H1 (cell line): ENCODE measurements around the gene CKLF. TPM values are rescaled to one million over a fixed set of nuclear protein-coding genes. Genes with fewer than 3 reads are reported as not detected.

ENCODE experiments used
- CTCF ChIP-seq, 3 experiments: IDR thresholded peaks; 1 replicate in 2 of 3; 2 replicates in 1 of 3; pipeline versions ENCODE4 v1.5.1 to v1.6.1; 2011; ENCODE audit warnings: low read length in 3 of 3, mild to moderate bottlenecking in 3 of 3, inconsistent platforms in 2 of 3, low read depth in 1 of 3, moderate library complexity in 1 of 3; ENCODE audit not compliant: insufficient read depth in 1 of 3; ENCODE audit errors: control extremely low read depth in 1 of 3
- HDAC2 ChIP-seq, 2 experiments: fragments of 300-600 bp in 1 of 2; sonication (generic) in 1 of 2; IDR thresholded peaks; 2 replicates each; pipeline ENCODE4 v1.6.1; 2011 to 2012; ENCODE audit warnings: low read depth in 2 of 2, low read length in 2 of 2, mild to moderate bottlenecking in 2 of 2, moderate library complexity in 2 of 2, borderline replicate concordance in 1 of 2, inconsistent platforms in 1 of 2
- KDM4A ChIP-seq: IDR thresholded peaks from one replicate; pipeline ENCODE4 v1.7.1; 2012; ENCODE audit warnings: low read depth, mild to moderate bottlenecking, moderate library complexity, low read length, inconsistent platforms; ENCODE audit not compliant: severe bottlenecking
- POLR2A ChIP-seq, 2 experiments: IDR thresholded peaks; 1 replicate in 1 of 2; 2 replicates in 1 of 2; pipeline ENCODE4 v1.6.1; 2011; ENCODE audit warnings: low read depth in 2 of 2, low read length in 2 of 2, mild to moderate bottlenecking in 2 of 2; ENCODE audit errors: control extremely low read depth in 1 of 2
- POLR2AphosphoS5 ChIP-seq: IDR thresholded peaks from 2 replicates; pipeline ENCODE4 v1.6.1; 2011; ENCODE audit warnings: low read depth, low read length
- RAD21 ChIP-seq, 2 experiments: IDR thresholded peaks in 1 of 2; conservative IDR thresholded peaks in 1 of 2; 2 replicates each; pipeline ENCODE4 v1.6.1; 2011; ENCODE audit warnings: low read depth in 2 of 2, low read length in 2 of 2, improper control_type of control experiment in 1 of 2, inconsistent platforms in 1 of 2, mild to moderate bottlenecking in 1 of 2, moderate library complexity in 1 of 2
- SIN3A ChIP-seq, 2 experiments: IDR thresholded peaks in 1 of 2; conservative IDR thresholded peaks in 1 of 2; 2 replicates each; pipeline ENCODE4 v1.6.1; 2011 to 2012; ENCODE audit warnings: low read length in 2 of 2, improper control_type of control experiment in 1 of 2, low read depth in 1 of 2, mild to moderate bottlenecking in 1 of 2
- SP2 ChIP-seq: IDR thresholded peaks from 2 replicates; pipeline ENCODE4 v1.6.1; 2012; ENCODE audit warnings: mild to moderate bottlenecking, low read length, inconsistent platforms
- SRF ChIP-seq: IDR thresholded peaks from 2 replicates; pipeline ENCODE4 v1.6.1; 2011; ENCODE audit warnings: mild to moderate bottlenecking, low read depth, low read length, moderate library complexity
- SUZ12 ChIP-seq: fragments of 200-600 bp; sonication (generic); IDR thresholded peaks from 2 replicates; pipeline ENCODE4 v1.6.1; 2012; ENCODE audit warnings: mild to moderate bottlenecking, inconsistent platforms, low read length, moderate library complexity, mixed read lengths
- TAF1 ChIP-seq: IDR thresholded peaks from 2 replicates; pipeline ENCODE4 v1.6.1; 2011; ENCODE audit warnings: mild to moderate bottlenecking, low read depth, low read length
- TBP ChIP-seq: IDR thresholded peaks from 2 replicates; pipeline ENCODE4 v1.6.1; 2011; ENCODE audit warnings: low read depth, low read length, improper control_type of control experiment
- YY1 ChIP-seq: IDR thresholded peaks from 2 replicates; pipeline ENCODE4 v1.6.1; 2011; ENCODE audit warnings: low read depth, mild to moderate bottlenecking, low read length
- polyA plus RNA-seq, 7 experiments: library from polyadenylated mRNA; depleted of rRNA in 3 of 7; stranded (reverse) in 5 of 7; unstranded in 2 of 7; fragments of >200 nt in 5 of 7; fragments of 200-250 nt in 2 of 7; gene quantifications; 1 replicate in 5 of 7; 2 replicates in 1 of 7; 4 replicates in 1 of 7; pipeline versions ENCODE4 v1.2.1 to v1.2.3, GENCODE V29; 2011 to 2013; ENCODE audit warnings: missing spikeins in 2 of 7, mixed read lengths in 2 of 7
- total RNA-seq: library from RNA; stranded (reverse); fragmentation: NEBNext Ultra II Directional; extraction: Animal tissue kit (Norgen Biotek cat#: 25700); gene quantifications from 2 replicates; pipeline ENCODE4 v1.2.1, GENCODE V29; 2021

CKLF gene
- total and polyA plus RNA-seq, 2 of the 8 experiments (the other 6 are each of a cell fraction or from before 2014, with no cell fraction given), result 21.1 to 63.5 TPM

- TF ChIP-seq KDM4A (peak; percentile 62), SRF (no peak), TAF1 (peak; percentile 41), RAD21 (IDR thresholded peaks at IDR 0.05 in 1 of 2, conservative IDR thresholded peaks at IDR 0.05 in 1 of 2; ENCODE audit: low read depth in 2 of 2, low read length in 2 of 2) (peak; percentile 38 to 60), YY1 (no peak; the same call in 1 of the 2 replicates), CTCF (IDR thresholded peaks at IDR 0.05; ENCODE audit: control extremely low read depth in 1 of 3, insufficient read depth in 1 of 3, low read depth in 1 of 3, low read length in 3 of 3) (peak; percentile 46 to 82 (median 71)), POLR2AphosphoS5 (no peak), POLR2A (IDR thresholded peaks at IDR 0.05; ENCODE audit: control extremely low read depth in 1 of 2, low read depth in 2 of 2, low read length in 2 of 2) (peak in 1 of 2 experiments; percentile 73; a peak in 1 of 3 replicates), SIN3A (conservative IDR thresholded peaks at IDR 0.05 in 1 of 2, IDR thresholded peaks at IDR 0.05 in 1 of 2; ENCODE audit: low read depth in 1 of 2, low read length in 2 of 2) (0 out of 4 replicates have a peak, but pooled peaks of 1 of the 2 experiments have one; percentile 61), HDAC2 (IDR thresholded peaks at IDR 0.05; ENCODE audit: borderline replicate concordance in 1 of 2, low read depth in 2 of 2, low read length in 2 of 2) (0 out of 4 replicates have a peak, but pooled peaks have one; percentile 10 to 23), TBP (0 out of 2 replicates have a peak, but pooled peaks have one; percentile 17), SUZ12 (no peak), SP2 (no peak)
Observed at GRCh38 chr16:66604376-66605176, 52.2 kb downstream of the CKLF start, which contains the start of gene CMTM3 (continued).
